IPS-15b (cell line): ENCODE results near the gene MSI2.

ENCODE experiments used
- H3K27me3 ChIP-seq: one replicate; pipeline ENCODE4 v1.6.1; 2013; ENCODE audit warnings: low read length; ENCODE audit not compliant: control insufficient read depth, insufficient read depth
- H3K36me3 ChIP-seq: one replicate; pipeline ENCODE4 v1.6.1; 2013; ENCODE audit warnings: low read length; ENCODE audit not compliant: control insufficient read depth, insufficient read depth
- H3K4me1 ChIP-seq: one replicate; pipeline ENCODE4 v1.6.1; 2013; ENCODE audit warnings: mild to moderate bottlenecking, low read length; ENCODE audit not compliant: control insufficient read depth, insufficient read depth
- H3K4me3 ChIP-seq: one replicate; pipeline ENCODE4 v1.5.1; 2013; ENCODE audit warnings: low read depth, low read length
- H3K9ac ChIP-seq: one replicate; pipeline ENCODE4 v1.6.1; 2013; ENCODE audit warnings: low read depth, mild to moderate bottlenecking, low read length
- H3K9me3 ChIP-seq: one replicate; pipeline ENCODE4 v1.6.1; 2013; ENCODE audit warnings: mild to moderate bottlenecking, low read length; ENCODE audit not compliant: control insufficient read depth, insufficient read depth

Gene MSI2

GRCh38 chr17:57447357-57447989 is 191.2 kb downstream of the MSI2 start:
- H3K27me3 ChIP-seq, result no peaks in the 10 kb centered on the region
- peaks cover 5% of the 10 kb centered on the region for H3K36me3 ChIP-seq
- no peaks in the 10 kb centered on the region for H3K9me3 ChIP-seq
- no peak overlapping the region for H3K4me3 ChIP-seq
- no peak overlapping the region for H3K9ac ChIP-seq
- peaks cover 5% of the 10 kb centered on the region for H3K4me1 ChIP-seq

GRCh38 chr17:57447990-57448758 is 191.9 kb downstream of the MSI2 start:
- H3K36me3 ChIP-seq, result peaks cover 5% of the 10 kb centered on the region
- H3K9me3 ChIP-seq, result no peaks in the 10 kb centered on the region
- H3K4me3 ChIP-seq, result no peak overlapping the region
- peaks cover 5% of the 10 kb centered on the region for H3K4me1 ChIP-seq
- no peak overlapping the region for H3K9ac ChIP-seq
- H3K27me3 ChIP-seq, result no peaks in the 10 kb centered on the region

- Histone ChIP-seq H3K4me3 (no peak overlapping the region), H3K36me3 (peaks cover 5% of the 10 kb centered on the region), H3K27me3 (no peaks in the 10 kb centered on the region), H3K4me1 (peaks cover 5% of the 10 kb centered on the region), H3K9me3 (no peaks in the 10 kb centered on the region), H3K9ac (no peak overlapping the region)
Measured at GRCh38 chr17:57448759-57449283, 192.5 kb downstream of the MSI2 start.

- H3K4me3 ChIP-seq, result no peak overlapping the region
- H3K4me1 ChIP-seq, result no peaks in the 10 kb centered on the region
- H3K9me3 ChIP-seq, result no peaks in the 10 kb centered on the region
- H3K36me3 ChIP-seq, result peaks cover 2% of the 10 kb centered on the region
- no peak overlapping the region for H3K9ac ChIP-seq
- no peaks in the 10 kb centered on the region for H3K27me3 ChIP-seq
Measured at GRCh38 chr17:57451191-57451590, 194.9 kb downstream of the MSI2 start.

GRCh38 chr17:57451643-57452042 is 195.3 kb downstream of the MSI2 start:
- Histone ChIP-seq H3K4me1 (no peaks in the 10 kb centered on the region), H3K4me3 (no peak overlapping the region)

GRCh38 chr17:57453841-57454425 is 197.6 kb downstream of the MSI2 start:
- Histone ChIP-seq H3K4me3 (no peak overlapping the region), H3K9ac (no peak overlapping the region), H3K36me3 (peaks cover 2% of the 10 kb centered on the region), H3K9me3 (no peaks in the 10 kb centered on the region), H3K4me1 (no peaks in the 10 kb centered on the region), H3K27me3 (no peaks in the 10 kb centered on the region)

More at GRCh38 chr17:57451643-57452042, 195.3 kb downstream of the MSI2 start:
- H3K9me3 ChIP-seq, result no peaks in the 10 kb centered on the region
- no peaks in the 10 kb centered on the region for H3K27me3 ChIP-seq
- no peak overlapping the region for H3K9ac ChIP-seq
- peaks cover 2% of the 10 kb centered on the region for H3K36me3 ChIP-seq

GRCh38 chr17:57454729-57455062 is 198.4 kb downstream of the MSI2 start:
- Histone ChIP-seq H3K4me3 (no peak overlapping the region), H3K36me3 (peaks cover 2% of the 10 kb centered on the region), H3K27me3 (no peaks in the 10 kb centered on the region), H3K9me3 (no peaks in the 10 kb centered on the region), H3K9ac (no peak overlapping the region), H3K4me1 (no peaks in the 10 kb centered on the region)

- H3K4me3 ChIP-seq, result no peak overlapping the region
- no peak overlapping the region for H3K9ac ChIP-seq
Measured at GRCh38 chr17:57455063-57455914, 199.0 kb downstream of the MSI2 start.

GRCh38 chr17:57456622-57457021 is 200.3 kb downstream of the MSI2 start:
- H3K9ac ChIP-seq, result no peak overlapping the region
- H3K27me3 ChIP-seq, result no peaks in the 10 kb centered on the region
- H3K36me3 ChIP-seq, result no peaks in the 10 kb centered on the region
- peaks cover 2% of the 10 kb centered on the region for H3K4me1 ChIP-seq
- H3K4me3 ChIP-seq, result no peak overlapping the region
- no peaks in the 10 kb centered on the region for H3K9me3 ChIP-seq

More at GRCh38 chr17:57455063-57455914, 199.0 kb downstream of the MSI2 start:
- Histone ChIP-seq H3K27me3 (no peaks in the 10 kb centered on the region), H3K9me3 (no peaks in the 10 kb centered on the region), H3K36me3 (peaks cover 2% of the 10 kb centered on the region), H3K4me1 (peaks cover 1% of the 10 kb centered on the region)

GRCh38 chr17:57457188-57457587 is 200.9 kb downstream of the MSI2 start:
- Histone ChIP-seq H3K9ac (no peak overlapping the region), H3K9me3 (no peaks in the 10 kb centered on the region), H3K36me3 (no peaks in the 10 kb centered on the region), H3K27me3 (no peaks in the 10 kb centered on the region), H3K4me1 (peaks cover 2% of the 10 kb centered on the region), H3K4me3 (no peak overlapping the region)

GRCh38 chr17:57458718-57459285 is 202.5 kb downstream of the MSI2 start:
- H3K4me3 ChIP-seq, result no peak overlapping the region
- H3K4me1 ChIP-seq, result peaks cover 2% of the 10 kb centered on the region
- H3K9ac ChIP-seq, result no peak overlapping the region
- H3K36me3 ChIP-seq, result no peaks in the 10 kb centered on the region
- no peaks in the 10 kb centered on the region for H3K27me3 ChIP-seq
- H3K9me3 ChIP-seq, result no peaks in the 10 kb centered on the region
